ENCODE results near the gene FBXW9.
"Not testable (repeated sequence)": the region's sequence is repeated elsewhere in the genome, so short reads cannot be mapped to it uniquely, and the experiment has no call there.

Gene FBXW9

GRCh38 chr19:12697425-12697824, 994 bp upstream of the FBXW9 start:
- H3K4me1 ChIP-seq (ENCODE audit: control insufficient read depth, insufficient read depth, low read length); H3K9me3 ChIP-seq (ENCODE audit: control insufficient read depth, insufficient read depth, low read depth, low read length); H3K27ac ChIP-seq (ENCODE audit: extremely low read depth, low read depth, low read length); H3K4me3 ChIP-seq (ENCODE audit: low read depth, low read length): not testable (repeated sequence)
- ChIA-PET CTCF (interaction anchor here (0.5 to 1.9 kb wide), 4 partner anchors 12 to 98 kb away, joined by 3 to 4 read pairs (median 4); no protein-coding TSS in a partner anchor), POLR2A (interaction anchor here (1.2 to 2.7 kb wide), 6 partner anchors 11 to 193 kb away, joined by 3 to 19 read pairs (median 5); partner anchors contain the start of genes DHPS, GCDH and TNPO2)
- peaks cover 23 to 56% of the 10 kb centered on the region in 2 experiments for H3K36me3 ChIP-seq (ENCODE audit: control insufficient read depth in 2 of 2, insufficient read depth in 1 of 2, low read length in 2 of 2)

GRCh38 chr19:12695997-12696365, 450 bp downstream of the FBXW9 start:
- Histone ChIP-seq H3K4me1 (ENCODE audit: control insufficient read depth, insufficient read depth, low read length) (no peaks in the 10 kb centered on the region), H3K27ac (ENCODE audit: extremely low read depth, low read depth, low read length) (no peak overlapping the region; the same call in 1 of the 2 replicates), H3K4me3 (ENCODE audit: low read depth, low read length) (peak overlapping the region; percentile 84), H3K9me3 (ENCODE audit: control insufficient read depth, insufficient read depth, low read depth, low read length) (no peaks in the 10 kb centered on the region), H3K36me3 (ENCODE audit: control insufficient read depth in 2 of 2, insufficient read depth in 1 of 2, low read length in 2 of 2) (peaks cover 12 to 46% of the 10 kb centered on the region in 2 experiments)
- CTCF ChIA-PET, result interaction anchor here (0.6 to 1.9 kb wide), 4 partner anchors 61 to 110 kb away, joined by 3 to 4 read pairs (median 4); partner anchors contain the start of gene RNASEH2A
- POLR2A ChIA-PET, result interaction anchor here (0.7 to 2.7 kb wide), 10 partner anchors 10 to 195 kb away, joined by 3 to 19 read pairs (median 4); partner anchors contain the start of genes DHPS, GCDH, GET3 and MAN2B1
- TF ChIP-seq ZSCAN23 (tag by site-specific recombination; IDR thresholded peaks at IDR 0.05) (no peak), ZNF266 (tag by site-specific recombination; IDR thresholded peaks at IDR 0.05; ENCODE audit: low read depth) (no peak), OVOL3 (tag by site-specific recombination; IDR thresholded peaks at IDR 0.05) (no peak), FEZF1 (tag by site-specific recombination; IDR thresholded peaks at IDR 0.05) (no peak), ZNF248 (tag by site-specific recombination; IDR thresholded peaks at IDR 0.05) (no peak), HOXC10 (CRISPR knock-in tag; IDR thresholded peaks at IDR 0.05) (no peak), KLF8 (tag by site-specific recombination; IDR thresholded peaks at IDR 0.05) (no peak), ZNF423 (tag by site-specific recombination; IDR thresholded peaks at IDR 0.05) (no peak), PRDM6 (tag by site-specific recombination; IDR thresholded peaks at IDR 0.05) (no peak), EGR2 (tag by site-specific recombination; IDR thresholded peaks at IDR 0.05; ENCODE audit: low read depth) (no peak), ZNF514 (tag by site-specific recombination; IDR thresholded peaks at IDR 0.05) (no peak), TCF7L2 (IDR thresholded peaks at IDR 0.05; ENCODE audit: borderline replicate concordance, low read depth, low read length) (no peak)
- TF ChIP-seq, protein P1, sequence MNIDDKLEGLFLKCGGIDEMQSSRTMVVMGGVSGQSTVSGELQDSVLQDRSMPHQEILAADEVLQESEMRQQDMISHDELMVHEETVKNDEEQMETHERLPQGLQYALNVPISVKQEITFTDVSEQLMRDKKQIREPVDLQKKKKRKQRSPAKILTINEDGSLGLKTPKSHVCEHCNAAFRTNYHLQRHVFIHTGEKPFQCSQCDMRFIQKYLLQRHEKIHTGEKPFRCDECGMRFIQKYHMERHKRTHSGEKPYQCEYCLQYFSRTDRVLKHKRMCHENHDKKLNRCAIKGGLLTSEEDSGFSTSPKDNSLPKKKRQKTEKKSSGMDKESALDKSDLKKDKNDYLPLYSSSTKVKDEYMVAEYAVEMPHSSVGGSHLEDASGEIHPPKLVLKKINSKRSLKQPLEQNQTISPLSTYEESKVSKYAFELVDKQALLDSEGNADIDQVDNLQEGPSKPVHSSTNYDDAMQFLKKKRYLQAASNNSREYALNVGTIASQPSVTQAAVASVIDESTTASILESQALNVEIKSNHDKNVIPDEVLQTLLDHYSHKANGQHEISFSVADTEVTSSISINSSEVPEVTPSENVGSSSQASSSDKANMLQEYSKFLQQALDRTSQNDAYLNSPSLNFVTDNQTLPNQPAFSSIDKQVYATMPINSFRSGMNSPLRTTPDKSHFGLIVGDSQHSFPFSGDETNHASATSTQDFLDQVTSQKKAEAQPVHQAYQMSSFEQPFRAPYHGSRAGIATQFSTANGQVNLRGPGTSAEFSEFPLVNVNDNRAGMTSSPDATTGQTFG (tag by site-specific recombination; IDR thresholded peaks at IDR 0.05; ENCODE audit: borderline replicate concordance), result no peak
- TF ChIP-seq, protein P2, sequence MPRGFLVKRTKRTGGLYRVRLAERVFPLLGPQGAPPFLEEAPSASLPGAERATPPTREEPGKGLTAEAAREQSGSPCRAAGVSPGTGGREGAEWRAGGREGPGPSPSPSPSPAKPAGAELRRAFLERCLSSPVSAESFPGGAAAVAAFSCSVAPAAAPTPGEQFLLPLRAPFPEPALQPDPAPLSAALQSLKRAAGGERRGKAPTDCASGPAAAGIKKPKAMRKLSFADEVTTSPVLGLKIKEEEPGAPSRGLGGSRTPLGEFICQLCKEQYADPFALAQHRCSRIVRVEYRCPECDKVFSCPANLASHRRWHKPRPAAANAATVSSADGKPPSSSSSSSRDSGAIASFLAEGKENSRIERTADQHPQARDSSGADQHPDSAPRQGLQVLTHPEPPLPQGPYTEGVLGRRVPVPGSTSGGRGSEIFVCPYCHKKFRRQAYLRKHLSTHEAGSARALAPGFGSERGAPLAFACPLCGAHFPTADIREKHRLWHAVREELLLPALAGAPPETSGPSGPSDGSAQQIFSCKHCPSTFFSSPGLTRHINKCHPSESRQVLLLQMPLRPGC (tag by site-specific recombination; IDR thresholded peaks at IDR 0.05), result no peak
- TF ChIP-seq, protein P3, sequence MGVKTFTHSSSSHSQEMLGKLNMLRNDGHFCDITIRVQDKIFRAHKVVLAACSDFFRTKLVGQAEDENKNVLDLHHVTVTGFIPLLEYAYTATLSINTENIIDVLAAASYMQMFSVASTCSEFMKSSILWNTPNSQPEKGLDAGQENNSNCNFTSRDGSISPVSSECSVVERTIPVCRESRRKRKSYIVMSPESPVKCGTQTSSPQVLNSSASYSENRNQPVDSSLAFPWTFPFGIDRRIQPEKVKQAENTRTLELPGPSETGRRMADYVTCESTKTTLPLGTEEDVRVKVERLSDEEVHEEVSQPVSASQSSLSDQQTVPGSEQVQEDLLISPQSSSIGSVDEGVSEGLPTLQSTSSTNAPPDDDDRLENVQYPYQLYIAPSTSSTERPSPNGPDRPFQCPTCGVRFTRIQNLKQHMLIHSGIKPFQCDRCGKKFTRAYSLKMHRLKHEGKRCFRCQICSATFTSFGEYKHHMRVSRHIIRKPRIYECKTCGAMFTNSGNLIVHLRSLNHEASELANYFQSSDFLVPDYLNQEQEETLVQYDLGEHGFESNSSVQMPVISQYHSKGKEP (tag by site-specific recombination; IDR thresholded peaks at IDR 0.05), result no peak
